ENCODE results near the gene MYO1A. TPM values are rescaled to one million over a fixed set of nuclear protein-coding genes. Genes with fewer than 3 reads are reported as not detected.

The MYO1A gene
- total and polyA plus RNA-seq, 2 of the 13 experiments (the other 11 are each of a cell fraction or from before 2014, with no cell fraction given) = 5.3 to 6.0 TPM

- TF ChIP-seq SMAD9 (CRISPR knock-in tag; IDR thresholded peaks at IDR 0.05) (no peak), ZNF75D (CRISPR knock-in tag; IDR thresholded peaks at IDR 0.05; ENCODE audit: borderline replicate concordance) (no peak), ZBTB7A (CRISPR knock-in tag; IDR thresholded peaks at IDR 0.05) (no peak), ZNF124 (CRISPR knock-in tag; IDR thresholded peaks at IDR 0.05) (no peak), SNAI1 (CRISPR knock-in tag; IDR thresholded peaks at IDR 0.05; ENCODE audit: borderline replicate concordance) (no peak), SETDB1 (CRISPR knock-in tag; IDR thresholded peaks at IDR 0.05; ENCODE audit: borderline replicate concordance) (no peak), FOXO4 (CRISPR knock-in tag; conservative IDR thresholded peaks at IDR 0.05) (no peak), SNRNP70 (IDR thresholded peaks at IDR 0.05; ENCODE audit: low read depth, low read length) (no peak), JARID2 (CRISPR knock-in tag; IDR thresholded peaks at IDR 0.05; ENCODE audit: insufficient replicate concordance) (no peak), ZBTB8A (CRISPR knock-in tag; IDR thresholded peaks at IDR 0.05; ENCODE audit: borderline replicate concordance, low read depth) (no peak), TAF1 (CRISPR knock-in tag; IDR thresholded peaks at IDR 0.05) (0 out of 2 replicates have a peak, but pooled peaks have one; percentile 15), CC2D1A (CRISPR knock-in tag; IDR thresholded peaks at IDR 0.05) (no peak), ZNF275 (CRISPR knock-in tag; IDR thresholded peaks at IDR 0.05; ENCODE audit: borderline replicate concordance) (no peak), TFDP2 (CRISPR knock-in tag; IDR thresholded peaks at IDR 0.05) (no peak), KDM6A (CRISPR knock-in tag; IDR thresholded peaks at IDR 0.05; ENCODE audit: low read depth) (no peak)
- TF ChIP-seq, protein P1, sequence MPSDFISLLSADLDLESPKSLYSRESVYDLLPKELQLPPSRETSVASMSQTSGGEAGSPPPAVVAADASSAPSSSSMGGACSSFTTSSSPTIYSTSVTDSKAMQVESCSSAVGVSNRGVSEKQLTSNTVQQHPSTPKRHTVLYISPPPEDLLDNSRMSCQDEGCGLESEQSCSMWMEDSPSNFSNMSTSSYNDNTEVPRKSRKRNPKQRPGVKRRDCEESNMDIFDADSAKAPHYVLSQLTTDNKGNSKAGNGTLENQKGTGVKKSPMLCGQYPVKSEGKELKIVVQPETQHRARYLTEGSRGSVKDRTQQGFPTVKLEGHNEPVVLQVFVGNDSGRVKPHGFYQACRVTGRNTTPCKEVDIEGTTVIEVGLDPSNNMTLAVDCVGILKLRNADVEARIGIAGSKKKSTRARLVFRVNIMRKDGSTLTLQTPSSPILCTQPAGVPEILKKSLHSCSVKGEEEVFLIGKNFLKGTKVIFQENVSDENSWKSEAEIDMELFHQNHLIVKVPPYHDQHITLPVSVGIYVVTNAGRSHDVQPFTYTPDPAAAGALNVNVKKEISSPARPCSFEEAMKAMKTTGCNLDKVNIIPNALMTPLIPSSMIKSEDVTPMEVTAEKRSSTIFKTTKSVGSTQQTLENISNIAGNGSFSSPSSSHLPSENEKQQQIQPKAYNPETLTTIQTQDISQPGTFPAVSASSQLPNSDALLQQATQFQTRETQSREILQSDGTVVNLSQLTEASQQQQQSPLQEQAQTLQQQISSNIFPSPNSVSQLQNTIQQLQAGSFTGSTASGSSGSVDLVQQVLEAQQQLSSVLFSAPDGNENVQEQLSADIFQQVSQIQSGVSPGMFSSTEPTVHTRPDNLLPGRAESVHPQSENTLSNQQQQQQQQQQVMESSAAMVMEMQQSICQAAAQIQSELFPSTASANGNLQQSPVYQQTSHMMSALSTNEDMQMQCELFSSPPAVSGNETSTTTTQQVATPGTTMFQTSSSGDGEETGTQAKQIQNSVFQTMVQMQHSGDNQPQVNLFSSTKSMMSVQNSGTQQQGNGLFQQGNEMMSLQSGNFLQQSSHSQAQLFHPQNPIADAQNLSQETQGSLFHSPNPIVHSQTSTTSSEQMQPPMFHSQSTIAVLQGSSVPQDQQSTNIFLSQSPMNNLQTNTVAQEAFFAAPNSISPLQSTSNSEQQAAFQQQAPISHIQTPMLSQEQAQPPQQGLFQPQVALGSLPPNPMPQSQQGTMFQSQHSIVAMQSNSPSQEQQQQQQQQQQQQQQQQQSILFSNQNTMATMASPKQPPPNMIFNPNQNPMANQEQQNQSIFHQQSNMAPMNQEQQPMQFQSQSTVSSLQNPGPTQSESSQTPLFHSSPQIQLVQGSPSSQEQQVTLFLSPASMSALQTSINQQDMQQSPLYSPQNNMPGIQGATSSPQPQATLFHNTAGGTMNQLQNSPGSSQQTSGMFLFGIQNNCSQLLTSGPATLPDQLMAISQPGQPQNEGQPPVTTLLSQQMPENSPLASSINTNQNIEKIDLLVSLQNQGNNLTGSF (CRISPR knock-in tag; IDR thresholded peaks at IDR 0.05) = no peak
Observed at GRCh38 chr12:57005980-57006808, 43.7 kb downstream of the MYO1A start, which contains the start of gene ZBTB39 (continued).

Data from HepG2 (cell line).